PC-3 (cell line): ENCODE results near the gene ZNF862. TPM values are rescaled to one million over a fixed set of nuclear protein-coding genes. Genes with fewer than 3 reads are reported as not detected.

Experiments
- ATAC-seq: fragments of 200-7000 bp; cut with Tn5 transposase; 2 replicates; pipeline ENCODE4 v1.9.1; 2020; ENCODE audit warnings: mild to moderate bottlenecking, moderate library complexity
- BruUV-seq: library from RNA; stranded (reverse); fragments of 400-500 nt; replicated peaks from 2 replicates; lab custom pipeline; 2021; lab: Mats Ljungman, UMichigan
- CTCF ChIA-PET: fragments of 300-600 bp; sonication (Branson Sonifier 250); formaldehyde crosslinking; loops from one replicate; lab custom pipeline; 2022; ENCODE audit warnings: antibody characterized with exemption; lab: Charles Lee
- POLR2A ChIA-PET: fragments of 300-600 bp; sonication (Branson Sonifier 250); formaldehyde crosslinking; loops from one replicate; lab custom pipeline; 2022; ENCODE audit warnings: antibody characterized with exemption; ENCODE audit not compliant: unreplicated experiment; lab: Charles Lee
- DNase-seq: peaks from one replicate; pipeline ENCODE4 v3.0.0-alpha.2; 2015
- H2AFZ ChIP-seq: fragments of 300-600 bp; sonication (generic); 2 replicates; pipeline ENCODE4 v1.6.0; 2016; ENCODE audit warnings: antibody characterized with exemption, low read length
- H3F3A ChIP-seq: fragments of 300-600 bp; sonication (generic); one replicate; pipeline ENCODE4 v1.6.0; 2017; ENCODE audit warnings: antibody characterized with exemption, low read length, control low read depth, mild to moderate bottlenecking; ENCODE audit not compliant: unreplicated experiment
- H3K27ac ChIP-seq: fragments of 300-600 bp; sonication (generic); 2 replicates; pipeline ENCODE4 v1.5.1; 2016; ENCODE audit warnings: mild to moderate bottlenecking, low read length
- H3K27me3 ChIP-seq: fragments of 300-600 bp; sonication (generic); 2 replicates; pipeline ENCODE4 v1.6.1; 2016; ENCODE audit warnings: low read length, mixed read lengths
- H3K36me3 ChIP-seq: fragments of 300-600 bp; sonication (generic); 2 replicates; pipeline ENCODE4 v1.6.1; 2016; ENCODE audit warnings: low read depth, mixed run types, low read length, mixed read lengths
- H3K4me1 ChIP-seq: fragments of 300-600 bp; sonication (generic); 2 replicates; pipeline ENCODE4 v1.5.1; 2016; ENCODE audit warnings: low read length; ENCODE audit not compliant: insufficient read depth
- H3K4me2 ChIP-seq: fragments of 300-600 bp; sonication (generic); 2 replicates; pipeline ENCODE4 v1.6.0; 2016; ENCODE audit warnings: low read length
- H3K4me3 ChIP-seq: fragments of 300-600 bp; sonication (generic); 2 replicates; pipeline ENCODE4 v1.5.1; 2016; ENCODE audit warnings: mild to moderate bottlenecking, low read length, mixed read lengths
- H3K79me2 ChIP-seq: fragments of 300-600 bp; sonication (generic); 2 replicates; pipeline ENCODE4 v1.6.1; 2017; ENCODE audit warnings: low read length, mixed read lengths
- H3K9ac ChIP-seq: fragments of 300-600 bp; sonication (generic); 2 replicates; pipeline ENCODE4 v1.6.0; 2016; ENCODE audit warnings: mild to moderate bottlenecking, low read length
- H3K9me2 ChIP-seq: fragments of 300-600 bp; sonication (generic); replicated peaks from 2 replicates; pipeline ENCODE4 v1.6.1; 2016; ENCODE audit warnings: mixed run types, low read length, mixed read lengths
- H3K9me3 ChIP-seq: fragments of 300-600 bp; sonication (generic); 2 replicates; pipeline ENCODE4 v1.6.1; 2016; ENCODE audit warnings: low read length, mixed read lengths
- H4K20me1 ChIP-seq: fragments of 300-600 bp; sonication (generic); 2 replicates; pipeline ENCODE4 v1.6.1; 2016; ENCODE audit warnings: low read length, mixed read lengths
- EZH2 ChIP-seq: fragments of 300-600 bp; sonication (generic); IDR thresholded peaks from one replicate; pipeline ENCODE4 v1.6.1; 2017; ENCODE audit warnings: antibody characterized with exemption, mild to moderate bottlenecking, low read length; ENCODE audit not compliant: unreplicated experiment
- EZH2phosphoT487 ChIP-seq: fragments of 300-600 bp; sonication (generic); IDR thresholded peaks from 2 replicates; pipeline ENCODE4 v1.6.1; 2018; ENCODE audit warnings: mild to moderate bottlenecking, antibody characterized with exemption, low read length, borderline replicate concordance
- intact Hi-C: fragments of 100-400 bp; cut with micrococcal nuclease; formaldehyde crosslinking; loops from 2 replicates; pipeline ENCODE4 v1.9.0; 2023
- total RNA-seq: library from RNA; depleted of rRNA; stranded (reverse); fragments of >200 nt; gene quantifications from 2 replicates; pipeline ENCODE4 v1.2.3, GENCODE V29; 2014
- TF ChIP-seq, protein P1 (sequence below): fragments of 300-600 bp; sonication (generic); conservative IDR thresholded peaks from 2 replicates; pipeline ENCODE4 v1.5.1; 2017; ENCODE audit warnings: antibody characterized with exemption, low read depth, mild to moderate bottlenecking, low read length

Gene ZNF862
- total RNA-seq, 1 experiment from 2014 or later = 3.0 TPM

- H3K79me2 ChIP-seq = no peaks in the 10 kb centered on the region
- CTCF ChIA-PET = no interaction called here
- H3K36me3 ChIP-seq = no peaks in the 10 kb centered on the region
- no peak overlapping the region for H3K27ac ChIP-seq
- ATAC-seq (no peak), DNase-seq (no peak)
- TF ChIP-seq EZH2 (no peak), EZH2phosphoT487 (no peak)
- TF ChIP-seq, protein P1, sequence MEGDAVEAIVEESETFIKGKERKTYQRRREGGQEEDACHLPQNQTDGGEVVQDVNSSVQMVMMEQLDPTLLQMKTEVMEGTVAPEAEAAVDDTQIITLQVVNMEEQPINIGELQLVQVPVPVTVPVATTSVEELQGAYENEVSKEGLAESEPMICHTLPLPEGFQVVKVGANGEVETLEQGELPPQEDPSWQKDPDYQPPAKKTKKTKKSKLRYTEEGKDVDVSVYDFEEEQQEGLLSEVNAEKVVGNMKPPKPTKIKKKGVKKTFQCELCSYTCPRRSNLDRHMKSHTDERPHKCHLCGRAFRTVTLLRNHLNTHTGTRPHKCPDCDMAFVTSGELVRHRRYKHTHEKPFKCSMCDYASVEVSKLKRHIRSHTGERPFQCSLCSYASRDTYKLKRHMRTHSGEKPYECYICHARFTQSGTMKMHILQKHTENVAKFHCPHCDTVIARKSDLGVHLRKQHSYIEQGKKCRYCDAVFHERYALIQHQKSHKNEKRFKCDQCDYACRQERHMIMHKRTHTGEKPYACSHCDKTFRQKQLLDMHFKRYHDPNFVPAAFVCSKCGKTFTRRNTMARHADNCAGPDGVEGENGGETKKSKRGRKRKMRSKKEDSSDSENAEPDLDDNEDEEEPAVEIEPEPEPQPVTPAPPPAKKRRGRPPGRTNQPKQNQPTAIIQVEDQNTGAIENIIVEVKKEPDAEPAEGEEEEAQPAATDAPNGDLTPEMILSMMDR = no peak
- no peaks in the 10 kb centered on the region for H3K9me2 ChIP-seq
- no peaks in the 10 kb centered on the region for H3K9me3 ChIP-seq
- no peak overlapping the region for H3K4me2 ChIP-seq
- no peak overlapping the region for H3K4me3 ChIP-seq
- no peak overlapping the region for H3K9ac ChIP-seq
- no TSS peak for BruUV-seq
- intact Hi-C loops = no loop called here
- H4K20me1 ChIP-seq = no peaks in the 10 kb centered on the region
- H3K27me3 ChIP-seq = no peaks in the 10 kb centered on the region
- POLR2A ChIA-PET = no interaction called here
- no peaks in the 10 kb centered on the region for H3K4me1 ChIP-seq
- no peaks in the 10 kb centered on the region for H3F3A ChIP-seq
- H2AFZ ChIP-seq = no peak overlapping the region
Measured at GRCh38 chr7:149822353-149822943, 15.7 kb upstream of the ZNF862 start.

DNA sequence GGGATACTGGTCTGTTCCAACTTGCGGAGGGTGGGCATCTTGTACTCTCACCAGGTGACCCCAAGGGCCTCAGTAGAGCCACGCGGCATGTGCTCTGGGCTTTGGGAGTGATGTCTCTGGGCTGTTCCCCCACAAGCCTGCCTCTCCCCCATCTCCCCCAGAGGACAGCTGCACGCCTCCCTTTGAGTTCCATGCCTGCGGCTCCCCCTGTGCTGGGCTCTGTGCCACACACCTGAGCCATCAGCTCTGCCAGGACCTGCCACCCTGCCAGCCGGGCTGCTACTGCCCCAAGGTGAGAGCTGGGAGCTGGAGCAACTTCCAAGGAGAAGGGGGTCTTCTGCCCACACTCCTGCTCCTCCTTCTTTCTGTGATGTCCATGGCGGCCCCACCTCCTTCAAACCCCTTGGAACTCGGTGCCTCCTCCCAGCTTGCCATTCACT lies 15.0 kb upstream of the ZNF862 start:
- POLR2A ChIA-PET = no interaction called here
- H4K20me1 ChIP-seq = no peaks in the 10 kb centered on the region

More for the DNA sequence above, 15.0 kb upstream of the ZNF862 start:
- Histone ChIP-seq H2AFZ (no peak overlapping the region), H3K9me3 (no peaks in the 10 kb centered on the region), H3K79me2 (no peaks in the 10 kb centered on the region), H3K4me2 (no peak overlapping the region), H3F3A (no peaks in the 10 kb centered on the region), H3K27me3 (no peaks in the 10 kb centered on the region), H3K9me2 (no peaks in the 10 kb centered on the region), H3K27ac (no peak overlapping the region), H3K36me3 (no peaks in the 10 kb centered on the region), H3K4me3 (no peak overlapping the region), H3K4me1 (no peaks in the 10 kb centered on the region), H3K9ac (no peak overlapping the region)
- no peak for ATAC-seq
- DNase-seq = no peak
- CTCF ChIA-PET = no interaction called here
- no TSS peak for BruUV-seq
- intact Hi-C loops = no loop called here
- no peak for TF ChIP-seq EZH2
- TF ChIP-seq, protein P1 = no peak
- TF ChIP-seq EZH2phosphoT487 = no peak
